HUES6 (cell line): ENCODE data around the gene ERVH48-1.
"Not testable (repeated sequence)": the region's sequence is repeated elsewhere in the genome, so short reads cannot be mapped to it uniquely, and the experiment has no call there.

Experiments
- H3K27ac ChIP-seq: 2 replicates; pipeline ENCODE4 v1.7.0; 2013; ENCODE audit warnings: low read depth, mild to moderate bottlenecking, low read length, inconsistent platforms
- H3K27me3 ChIP-seq: 2 replicates; pipeline ENCODE4 v1.6.1; 2013; ENCODE audit warnings: low read length; ENCODE audit not compliant: control insufficient read depth, insufficient read depth
- H3K36me3 ChIP-seq: 2 replicates; pipeline ENCODE4 v1.6.1; 2013; ENCODE audit warnings: low read length; ENCODE audit not compliant: control insufficient read depth, insufficient read depth
- H3K4me1 ChIP-seq: 2 replicates; pipeline ENCODE4 v1.6.1; 2013; ENCODE audit warnings: low read length; ENCODE audit not compliant: control insufficient read depth, insufficient read depth
- H3K4me3 ChIP-seq: 2 replicates; pipeline ENCODE4 v1.5.1; 2013; ENCODE audit warnings: low read depth, low read length
- H3K9ac ChIP-seq: one replicate; pipeline ENCODE4 v1.6.1; 2013; ENCODE audit warnings: mild to moderate bottlenecking, low read length
- H3K9me3 ChIP-seq: 2 replicates; pipeline ENCODE4 v1.6.1; 2013; ENCODE audit warnings: low read depth, low read length; ENCODE audit not compliant: control insufficient read depth, insufficient read depth

ERVH48-1 gene

DNA sequence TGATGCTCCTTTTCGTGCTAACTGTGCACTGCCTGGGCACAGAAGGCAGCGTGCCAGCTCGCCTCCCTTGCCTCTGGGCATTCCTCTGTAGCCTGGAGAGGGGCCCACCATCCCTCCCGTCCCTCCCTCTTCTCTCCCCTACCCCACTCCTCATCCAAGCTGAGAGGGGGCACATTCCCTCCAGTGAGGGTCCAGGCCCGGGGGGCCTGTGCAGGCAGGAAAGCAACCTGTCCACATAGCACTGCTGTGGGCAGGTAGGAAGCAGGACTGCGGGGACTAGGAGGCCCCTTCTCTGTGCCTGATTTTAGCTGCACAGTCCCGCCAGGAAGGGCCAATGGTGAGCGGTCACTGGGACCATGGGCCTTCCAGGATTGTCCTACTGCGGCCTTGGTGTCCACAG, 38.7 kb upstream of the ERVH48-1 start:
- H3K4me1 ChIP-seq, result peaks cover 13% of the 10 kb centered on the region
- H3K27me3 ChIP-seq, result no peaks in the 10 kb centered on the region
- no peak overlapping the region for H3K9ac ChIP-seq
- no peak overlapping the region for H3K27ac ChIP-seq
- H3K36me3 ChIP-seq, result no peaks in the 10 kb centered on the region
- H3K4me3 ChIP-seq, result no peak overlapping the region
- peaks cover 4% of the 10 kb centered on the region; the same call in 1 of the 2 replicates for H3K9me3 ChIP-seq

DNA sequence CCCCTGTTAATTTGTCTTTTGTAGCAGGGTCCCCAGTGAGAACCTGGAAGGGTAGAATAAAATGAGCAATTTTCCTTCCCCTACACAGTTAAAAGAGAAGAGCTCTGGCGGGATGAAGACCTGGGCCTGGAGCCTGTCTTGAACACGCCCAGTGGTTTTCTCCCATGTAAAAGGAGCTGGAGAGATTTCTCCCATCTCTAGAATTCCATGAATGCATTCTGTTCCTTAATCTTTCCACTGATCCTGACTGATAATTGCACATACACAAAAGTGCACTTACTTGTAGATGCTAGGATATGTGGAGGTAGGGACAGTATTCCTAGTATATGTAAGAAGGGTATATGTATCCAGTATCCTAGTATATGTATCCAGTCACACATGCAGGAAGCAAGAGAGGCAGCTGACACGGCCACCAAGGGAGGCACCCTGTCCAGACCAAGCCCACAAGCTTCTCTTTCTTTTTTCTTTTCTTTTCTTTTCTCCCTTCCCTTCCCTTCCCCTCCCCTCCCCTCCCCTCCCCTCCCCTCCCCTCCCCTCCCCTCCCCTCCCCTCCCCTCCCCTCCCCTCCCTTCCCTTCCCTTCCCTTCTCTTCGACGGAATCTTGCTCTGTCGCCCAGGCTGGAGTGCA, 37.1 kb upstream of the ERVH48-1 start:
- Histone ChIP-seq H3K9me3 (peaks cover 6% of the 10 kb centered on the region; the same call in 1 of the 2 replicates), H3K4me1 (peaks cover 19% of the 10 kb centered on the region), H3K36me3 (no peaks in the 10 kb centered on the region), H3K4me3 (no peak overlapping the region), H3K27ac (no peak overlapping the region), H3K9ac (no peak overlapping the region), H3K27me3 (no peaks in the 10 kb centered on the region)

DNA sequence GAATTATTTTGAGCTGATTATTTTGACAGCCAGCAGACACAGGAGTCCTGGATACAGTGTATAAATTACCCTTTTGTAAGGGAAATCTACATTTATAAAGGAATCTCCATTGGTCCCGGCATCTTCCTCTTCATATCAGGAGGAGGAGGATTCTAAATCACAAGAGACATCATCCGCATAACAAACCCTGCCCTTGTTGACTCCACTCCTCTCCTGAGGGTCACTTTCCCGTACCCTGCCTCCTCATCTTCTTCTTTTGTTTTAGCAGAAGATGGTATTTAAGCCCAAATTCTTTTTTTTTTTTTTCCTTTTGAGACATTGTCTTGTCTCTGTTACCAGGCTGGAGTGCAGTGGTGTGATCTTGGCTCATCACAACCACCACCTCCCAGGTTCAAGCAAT, 34.3 kb upstream of the ERVH48-1 start:
- Histone ChIP-seq H3K9me3 (peaks cover 6% of the 10 kb centered on the region; the same call in 1 of the 2 replicates), H3K4me3 (no peak overlapping the region), H3K9ac (peak overlapping the region; percentile 39), H3K4me1 (peaks cover 33% of the 10 kb centered on the region), H3K27me3 (no peaks in the 10 kb centered on the region), H3K27ac (peak overlapping the region; percentile 86), H3K36me3 (no peaks in the 10 kb centered on the region)

- H3K4me3 ChIP-seq, H3K9me3 ChIP-seq, H3K36me3 ChIP-seq, H3K27me3 ChIP-seq: not testable (repeated sequence)
- Histone ChIP-seq H3K4me1 (peaks cover 33% of the 10 kb centered on the region), H3K9ac (peak overlapping the region; percentile 79), H3K27ac (peak overlapping the region; percentile 96)
Observed at GRCh38 chr21:42958122-42958521, 32.7 kb upstream of the ERVH48-1 start.

DNA sequence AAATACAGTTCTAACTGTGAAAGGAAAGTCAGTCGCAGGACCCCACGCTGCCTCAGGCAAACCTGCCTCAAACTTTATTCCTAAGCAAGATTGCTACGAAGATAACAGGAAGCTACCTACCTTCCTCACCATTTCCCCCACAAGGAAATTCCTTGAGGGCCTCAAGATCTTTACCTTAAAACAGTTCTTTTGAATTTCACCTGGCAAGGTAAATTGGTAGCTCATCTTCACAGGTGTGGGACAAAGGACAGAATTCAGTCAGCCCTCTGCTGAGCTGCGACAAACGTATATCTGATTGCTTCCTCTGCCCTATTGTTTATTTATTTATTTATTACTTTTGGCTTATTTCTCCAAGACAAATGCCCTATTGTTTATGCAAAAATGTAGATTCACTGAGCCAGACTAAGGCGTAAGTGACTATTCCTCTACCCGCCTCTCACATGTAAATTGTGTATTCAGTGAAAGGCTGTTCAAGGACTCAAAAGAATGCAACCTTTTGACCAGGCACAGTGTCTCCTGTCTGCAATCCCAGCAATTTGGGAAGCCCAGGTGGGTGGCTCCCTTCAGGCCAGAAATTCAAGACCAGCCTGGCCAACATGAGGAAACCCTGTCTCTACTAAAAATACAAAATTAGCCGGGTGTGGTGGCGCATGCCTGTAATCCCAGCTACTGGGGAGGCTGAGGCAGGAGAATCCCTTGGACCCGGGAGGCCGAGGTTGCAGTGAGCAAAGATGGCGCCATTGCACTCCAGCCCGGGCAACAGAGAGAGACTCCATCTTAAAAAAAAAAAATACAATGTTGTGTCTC, 31.6 kb upstream of the ERVH48-1 start:
- peaks cover 6% of the 10 kb centered on the region; the same call in 1 of the 2 replicates for H3K9me3 ChIP-seq
- no peak overlapping the region for H3K4me3 ChIP-seq
- H3K27ac ChIP-seq, result peak overlapping the region; percentile 96
- H3K36me3 ChIP-seq, result no peaks in the 10 kb centered on the region
- H3K4me1 ChIP-seq, result peaks cover 28% of the 10 kb centered on the region
- H3K9ac ChIP-seq, result peak overlapping the region; percentile 79
- no peaks in the 10 kb centered on the region for H3K27me3 ChIP-seq

GRCh38 chr21:42951193-42951592, 25.8 kb upstream of the ERVH48-1 start:
- H3K27me3 ChIP-seq, H3K36me3 ChIP-seq, H3K4me1 ChIP-seq, H3K27ac ChIP-seq, H3K9me3 ChIP-seq, H3K9ac ChIP-seq, H3K4me3 ChIP-seq: not testable (repeated sequence)

DNA sequence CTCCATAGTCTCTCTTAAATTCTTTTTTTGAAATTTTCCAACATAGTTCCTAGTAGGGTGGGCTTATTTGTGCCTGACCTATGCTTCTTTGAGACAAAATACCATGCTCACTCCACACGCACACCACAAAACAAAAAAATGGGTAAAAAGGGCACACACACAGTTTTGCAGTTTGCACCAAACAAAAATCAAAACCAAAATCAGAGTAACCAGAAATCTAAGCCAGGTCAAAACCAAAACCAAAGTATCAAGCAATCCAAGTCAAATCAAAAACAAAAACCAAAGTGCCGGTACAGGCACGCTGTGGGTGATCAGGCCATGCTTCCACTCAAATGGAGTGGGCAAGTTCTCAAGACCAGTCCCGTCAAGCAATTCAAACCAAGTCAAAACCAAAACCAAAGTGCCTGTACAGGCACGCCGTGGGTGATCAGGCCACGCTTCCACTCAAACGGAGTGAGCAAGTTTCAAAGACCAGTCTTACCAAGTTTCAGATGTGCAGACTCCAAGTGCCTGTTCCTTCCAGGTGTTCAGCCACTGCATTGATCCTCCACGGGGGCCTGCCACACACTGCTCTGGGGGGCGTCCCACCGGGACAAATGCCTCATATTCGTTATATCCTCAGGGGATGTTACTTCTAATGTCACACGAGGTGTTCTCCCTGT, 23.8 kb upstream of the ERVH48-1 start:
- not testable (repeated sequence) for H3K9me3 ChIP-seq

GRCh38 chr21:42942244-42942643, 16.8 kb upstream of the ERVH48-1 start:
- H3K9me3 ChIP-seq, result peaks cover 6% of the 10 kb centered on the region; the same call in 1 of the 2 replicates
- no peak overlapping the region for H3K9ac ChIP-seq
- no peaks in the 10 kb centered on the region for H3K36me3 ChIP-seq
- peaks cover 14% of the 10 kb centered on the region for H3K4me1 ChIP-seq
- H3K27ac ChIP-seq, result no peak overlapping the region
- H3K4me3 ChIP-seq, result no peak overlapping the region
- no peaks in the 10 kb centered on the region for H3K27me3 ChIP-seq

More for the DNA sequence above, 23.8 kb upstream of the ERVH48-1 start:
- not testable (repeated sequence) for H3K27ac ChIP-seq, H3K4me1 ChIP-seq, H3K36me3 ChIP-seq, H3K9ac ChIP-seq, H3K27me3 ChIP-seq, H3K4me3 ChIP-seq

DNA sequence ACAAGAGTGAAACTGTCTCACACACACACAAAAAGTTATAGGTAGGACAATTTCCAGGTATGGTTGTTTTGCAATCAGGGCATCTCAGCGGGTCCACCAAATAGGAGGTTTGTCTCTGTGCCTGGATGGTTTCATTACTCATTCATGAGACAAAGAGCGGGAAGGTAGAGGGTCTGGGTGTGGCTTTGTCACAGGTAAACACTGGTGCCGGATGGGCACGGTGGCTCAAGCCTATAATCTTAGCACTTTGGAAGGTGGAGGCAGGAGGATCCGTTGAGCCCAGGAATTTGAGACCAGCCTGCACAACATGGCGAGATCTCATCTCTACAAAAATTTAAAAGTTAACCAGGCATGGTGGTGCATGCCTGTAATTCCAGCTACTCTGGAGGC, 16.3 kb upstream of the ERVH48-1 start:
- Histone ChIP-seq H3K4me1 (peaks cover 20% of the 10 kb centered on the region), H3K36me3 (no peaks in the 10 kb centered on the region), H3K9ac (no peak overlapping the region), H3K27me3 (no peaks in the 10 kb centered on the region), H3K4me3 (no peak overlapping the region), H3K27ac (no peak overlapping the region), H3K9me3 (peaks cover 6% of the 10 kb centered on the region; the same call in 1 of the 2 replicates)

- H3K27ac ChIP-seq, result no peak overlapping the region
- H3K36me3 ChIP-seq, result no peaks in the 10 kb centered on the region
- H3K9ac ChIP-seq, result no peak overlapping the region
- peaks cover 27% of the 10 kb centered on the region for H3K4me1 ChIP-seq
- no peaks in the 10 kb centered on the region for H3K27me3 ChIP-seq
- peaks cover 6% of the 10 kb centered on the region; the same call in 1 of the 2 replicates for H3K9me3 ChIP-seq
- H3K4me3 ChIP-seq, result no peak overlapping the region
Observed at GRCh38 chr21:42939582-42940413, 14.4 kb upstream of the ERVH48-1 start.
